Activated CD8-positive, alpha-beta memory T cell treated with anti-CD3 and anti-CD28 coated beads for 36 hours (primary cell): ENCODE results near the gene ZFYVE9. TPM values are rescaled to one million over a fixed set of nuclear protein-coding genes. Genes with fewer than 3 reads are reported as not detected.
"Not testable (repeated sequence)": the region's sequence is repeated elsewhere in the genome, so short reads cannot be mapped to it uniquely, and the experiment has no call there.

Experiments
- CTCF ChIA-PET: fragments of 350-600 bp; sonication (Branson Sonifier 250); formaldehyde crosslinking; loops from one replicate; lab custom pipeline; 2021; ENCODE audit warnings: antibody characterized with exemption; lab: Charles Lee
- POLR2A ChIA-PET: fragments of 350-600 bp; sonication (Branson Sonifier 250); formaldehyde crosslinking; loops from one replicate; lab custom pipeline; 2021; ENCODE audit warnings: antibody characterized with exemption; lab: Charles Lee
- total RNA-seq, 2 experiments: library from RNA; stranded (reverse); gene quantifications; one replicate each; pipeline ENCODE4 v1.2.3, GENCODE V29; 2021

ZFYVE9 gene
- total RNA-seq, 2 experiments from 2014 or later: 3.8 to 4.2 TPM

- ChIA-PET CTCF (no interaction called here), POLR2A (no interaction called here)
Observed at GRCh38 chr1:52359676-52360594, 218.0 kb downstream of the ZFYVE9 start.

- POLR2A ChIA-PET: no interaction called here
- CTCF ChIA-PET: no interaction called here
Observed at GRCh38 chr1:52360595-52360968, 218.7 kb downstream of the ZFYVE9 start.

GRCh38 chr1:52364235-52364839 is 222.4 kb downstream of the ZFYVE9 start:
- ChIA-PET POLR2A (no interaction called here), CTCF (no interaction called here)

GRCh38 chr1:52365071-52365745 is 223.3 kb downstream of the ZFYVE9 start:
- ChIA-PET CTCF (interaction anchor here (0.9 kb wide), 1 partner anchor 188 kb away, joined by 3 read pairs; the partner anchor contains the start of gene TUT4), POLR2A (no interaction called here)

- CTCF ChIA-PET: interaction anchor here (0.9 kb wide), 1 partner anchor 187 kb away, joined by 3 read pairs; the partner anchor contains the start of gene TUT4
Observed at GRCh38 chr1:52365746-52366516, 224.0 kb downstream of the ZFYVE9 start, which contains the start of gene CC2D1B. TSS of gene CC2D1B (minus strand) at chr1:52366205. CDS start at chr1:52364620, 1,585 bp downstream.

GRCh38 chr1:52366517-52366827 is 224.6 kb downstream of the ZFYVE9 start:
- ChIA-PET CTCF (interaction anchor here (0.5 kb wide), 1 partner anchor 245 kb away, joined by 3 read pairs; no protein-coding TSS in a partner anchor), POLR2A (interaction anchor here (0.6 kb wide), 1 partner anchor 300 kb away, joined by 3 read pairs; no protein-coding TSS in a partner anchor)

More at GRCh38 chr1:52365746-52366516, 224.0 kb downstream of the ZFYVE9 start, which contains the start of gene CC2D1B:
- POLR2A ChIA-PET: no interaction called here

GRCh38 chr1:52367272-52367671 is 225.4 kb downstream of the ZFYVE9 start:
- POLR2A ChIA-PET: interaction anchor here (1.0 kb wide), 1 partner anchor 37 kb away, joined by 4 read pairs; no protein-coding TSS in a partner anchor
- CTCF ChIA-PET: no interaction called here

GRCh38 chr1:52368383-52369172 is 226.7 kb downstream of the ZFYVE9 start:
- CTCF ChIA-PET: interaction anchor here (0.6 to 1.7 kb wide), 4 partner anchors 18 to 333 kb away, joined by 3 to 4 read pairs (median 3); no protein-coding TSS in a partner anchor
- POLR2A ChIA-PET: interaction anchor here (0.7 to 1.5 kb wide), 2 partner anchors 35 to 297 kb away, joined by 3 to 4 read pairs; partner anchors contain the start of gene ORC1

GRCh38 chr1:52369851-52370250 is 228.0 kb downstream of the ZFYVE9 start:
- CTCF ChIA-PET: interaction anchor here (0.6 kb wide), 1 partner anchor 630 kb away, joined by 3 read pairs; no protein-coding TSS in a partner anchor
- POLR2A ChIA-PET: not testable (repeated sequence)

- CTCF ChIA-PET: no interaction called here
- POLR2A ChIA-PET: no interaction called here
Observed at GRCh38 chr1:52385376-52385775, 243.5 kb downstream of the ZFYVE9 start.

- ChIA-PET POLR2A (no interaction called here), CTCF (no interaction called here)
Observed at GRCh38 chr1:52386458-52386857, 244.6 kb downstream of the ZFYVE9 start.

GRCh38 chr1:52393174-52393573 is 251.3 kb downstream of the ZFYVE9 start:
- CTCF ChIA-PET: no interaction called here
- POLR2A ChIA-PET: interaction anchor here (0.6 kb wide), 1 partner anchor 233 kb away, joined by 3 read pairs; no protein-coding TSS in a partner anchor

Other genes starting within 250 kb of the ZFYVE9 start
- under 1 TPM; 0.10 to 0.17 TPM for gene RAB3B, start 151.4 kb upstream of the ZFYVE9 start, total RNA-seq
- 10 to 100 TPM; 16.2 to 17.9 TPM for gene KTI12, start 108.3 kb upstream of the ZFYVE9 start, total RNA-seq
- gene TXNDC12, start 86.9 kb upstream of the ZFYVE9 start, total RNA-seq: 10 to 100 TPM; 35.1 to 37.4 TPM
- 10 to 100 TPM; 33.4 to 34.5 TPM for gene BTF3L4, start 85.8 kb upstream of the ZFYVE9 start, total RNA-seq
- 10 to 100 TPM; 35.9 to 37.2 TPM for gene CC2D1B, start 224.1 kb downstream of the ZFYVE9 start, total RNA-seq